Uterus (tissue), 4 donors: ENCODE results near the gene GATB. TPM values are rescaled to one million over a fixed set of nuclear protein-coding genes. Genes with fewer than 3 reads are reported as not detected.

Experiments used
- DNase-seq, 2 donors: peaks; one replicate each; pipeline ENCODE4 v3.0.0-alpha.2; 2019 to 2020
- H3K27ac ChIP-seq, 2 donors: fragments of 200-600 bp; sonication (generic); 1 replicate in 1 of 2; 2 replicates in 1 of 2; pipeline ENCODE4 v1.5.1; 2016 to 2018
- H3K27me3 ChIP-seq, 2 donors: fragments of 200-600 bp; sonication (generic); one replicate each; pipeline ENCODE4 v1.5.1; 2018 to 2019; ENCODE audit warnings: control low read depth in 1 of 2
- H3K36me3 ChIP-seq, 2 donors: fragments of 200-600 bp; sonication (generic); one replicate each; pipeline ENCODE4 v1.5.1; 2019; ENCODE audit warnings: control low read depth in 1 of 2
- H3K4me1 ChIP-seq, 2 donors: fragments of 200-600 bp; sonication (generic); one replicate each; pipeline ENCODE4 v1.5.1; 2018 to 2019; ENCODE audit warnings: control low read depth in 1 of 2
- H3K4me3 ChIP-seq, 2 donors: fragments of 200-600 bp; sonication (generic); 1 replicate in 1 of 2; 2 replicates in 1 of 2; pipeline ENCODE4 v1.5.1; 2018 to 2019; ENCODE audit warnings: mild to moderate bottlenecking in 1 of 2
- H3K9me3 ChIP-seq, 2 donors: fragments of 200-600 bp; sonication (generic); one replicate each; pipeline ENCODE4 v1.5.1; 2019; ENCODE audit warnings: control low read depth in 1 of 2
- CTCF ChIP-seq, 4 experiments: fragments of 200-600 bp in 2 of 4; fragments of 450-650 bp in 2 of 4; sonication (generic) in 2 of 4; IDR thresholded peaks; one replicate each; pipeline ENCODE4 v1.5.1; 2016 to 2019; ENCODE audit warnings: antibody characterized with exemption in 4 of 4, mild to moderate bottlenecking in 2 of 4, moderate library complexity in 1 of 4
- POLR2A ChIP-seq, 2 donors: fragments of 450-650 bp; IDR thresholded peaks; one replicate each; pipeline ENCODE4 v1.6.1; 2016; ENCODE audit warnings: antibody characterized with exemption in 2 of 2, mild to moderate bottlenecking in 1 of 2, moderate library complexity in 1 of 2
- intact Hi-C: fragments of 100-400 bp; cut with DNase I; formaldehyde crosslinking; loops from one replicate; pipeline ENCODE4 v1.15.1; 2023; ENCODE audit warnings: low total_unique reads
- total RNA-seq, 4 donors: library from RNA; depleted of rRNA in 3 of 4; stranded (reverse); fragments of >200 nt in 3 of 4; gene quantifications; one replicate each; pipeline versions ENCODE4 v1.1.0 to v1.2.4, GENCODE V29; 2014 to 2023
- donor health status: DM: yes; HTN: yes; CAD: no.

The GATB gene
- total RNA-seq, 4 donors from 2014 or later: 2.8 to 31.5 (median 12.4) TPM

GRCh38 chr4:151782296-151782695 is 21.5 kb upstream of the GATB start:
- DNase-seq: no peak
- intact Hi-C loops: no loop called here
- Histone ChIP-seq H3K4me3 (no peak overlapping the region), H3K27me3 (no peaks in the 10 kb centered on the region), H3K36me3 (no peaks in the 10 kb centered on the region), H3K27ac (no peak overlapping the region), H3K4me1 (no peaks in the 10 kb centered on the region), H3K9me3 (no peaks in the 10 kb centered on the region)
- TF ChIP-seq POLR2A (IDR thresholded peaks at IDR 0.05): no peak
- no peak for TF ChIP-seq CTCF (IDR thresholded peaks at IDR 0.05)

GRCh38 chr4:151781026-151781425 is 20.2 kb upstream of the GATB start:
- H3K27me3 ChIP-seq: no peaks in the 10 kb centered on the region
- H3K36me3 ChIP-seq: no peaks in the 10 kb centered on the region
- H3K27ac ChIP-seq: no peak overlapping the region
- H3K9me3 ChIP-seq: no peaks in the 10 kb centered on the region
- no peak overlapping the region for H3K4me3 ChIP-seq
- intact Hi-C loops: no loop called here
- TF ChIP-seq CTCF (IDR thresholded peaks at IDR 0.05) (no peak), POLR2A (IDR thresholded peaks at IDR 0.05) (no peak)
- DNase-seq: no peak
- no peaks in the 10 kb centered on the region for H3K4me1 ChIP-seq

GRCh38 chr4:151777471-151777870 is 16.7 kb upstream of the GATB start:
- no peak for DNase-seq
- H3K27ac ChIP-seq: no peak overlapping the region
- no peak overlapping the region for H3K4me3 ChIP-seq
- TF ChIP-seq CTCF (IDR thresholded peaks at IDR 0.05) (no peak), POLR2A (IDR thresholded peaks at IDR 0.05) (no peak)
- H3K9me3 ChIP-seq: no peaks in the 10 kb centered on the region
- intact Hi-C loops: no loop called here
- no peaks in the 10 kb centered on the region for H3K36me3 ChIP-seq
- H3K27me3 ChIP-seq: no peaks in the 10 kb centered on the region
- H3K4me1 ChIP-seq: no peaks in the 10 kb centered on the region

- intact Hi-C loops: no loop called here
- no peaks in the 10 kb centered on the region for H3K36me3 ChIP-seq
These were observed 13.5 kb upstream of the GATB start for GRCh38 chr4:151774324-151774723.

GRCh38 chr4:151772274-151772673 is 11.5 kb upstream of the GATB start:
- no peaks in the 10 kb centered on the region for H3K9me3 ChIP-seq
- H3K4me3 ChIP-seq: no peak overlapping the region
- H3K27me3 ChIP-seq: no peaks in the 10 kb centered on the region
- intact Hi-C loops: no loop called here
- TF ChIP-seq CTCF (IDR thresholded peaks at IDR 0.05) (no peak), POLR2A (IDR thresholded peaks at IDR 0.05) (no peak)
- no peaks in the 10 kb centered on the region for H3K36me3 ChIP-seq
- no peak overlapping the region for H3K27ac ChIP-seq
- no peak for DNase-seq
- no peaks in the 10 kb centered on the region for H3K4me1 ChIP-seq

More at GRCh38 chr4:151774324-151774723, 13.5 kb upstream of the GATB start:
- no peaks in the 10 kb centered on the region for H3K9me3 ChIP-seq
- H3K27me3 ChIP-seq: no peaks in the 10 kb centered on the region
- TF ChIP-seq CTCF (IDR thresholded peaks at IDR 0.05) (no peak), POLR2A (IDR thresholded peaks at IDR 0.05) (no peak)
- no peaks in the 10 kb centered on the region for H3K4me1 ChIP-seq
- H3K4me3 ChIP-seq: no peak overlapping the region
- DNase-seq: no peak
- H3K27ac ChIP-seq: no peak overlapping the region
